Mammary epithelial cell (primary cell): ENCODE results near the gene TSPAN18.

Experiments
- EZH2 ChIP-seq: IDR thresholded peaks from 2 replicates; pipeline ENCODE4 v1.6.1; 2012; ENCODE audit warnings: low read length, inconsistent platforms, borderline replicate concordance
- TF ChIP-seq, protein P1 (sequence below), 2 donors: IDR thresholded peaks in 1 of 2; conservative IDR thresholded peaks in 1 of 2; 2 replicates each; pipeline ENCODE4 v1.5.1; 2011 to 2012; ENCODE audit warnings: inconsistent platforms in 2 of 2, low read length in 2 of 2, mild to moderate bottlenecking in 2 of 2, control low read depth in 1 of 2, low read depth in 1 of 2; ENCODE audit not compliant: insufficient read depth in 1 of 2; ENCODE audit errors: extremely low read depth in 1 of 2

DNA sequence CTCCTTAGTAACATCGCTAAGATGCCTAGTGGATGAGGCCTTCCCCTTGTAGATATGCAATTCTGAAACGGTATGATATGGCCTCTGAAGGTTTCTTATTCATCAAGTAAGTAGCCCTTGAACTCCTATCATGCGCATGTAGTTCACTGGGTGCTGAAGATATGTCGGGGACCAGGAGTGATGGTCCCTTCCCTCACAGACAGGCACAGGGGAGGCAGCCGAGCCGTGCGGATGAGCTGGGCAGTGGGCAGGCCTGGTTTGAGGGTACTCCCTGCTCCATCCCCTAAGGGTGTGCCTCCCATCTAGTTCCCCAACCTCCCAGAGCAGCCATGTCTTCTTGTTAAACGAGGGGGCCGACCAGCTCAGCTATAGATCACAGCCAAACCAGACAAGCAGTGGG is 183.8 kb downstream of the TSPAN18 start:
- TF ChIP-seq, protein P1, sequence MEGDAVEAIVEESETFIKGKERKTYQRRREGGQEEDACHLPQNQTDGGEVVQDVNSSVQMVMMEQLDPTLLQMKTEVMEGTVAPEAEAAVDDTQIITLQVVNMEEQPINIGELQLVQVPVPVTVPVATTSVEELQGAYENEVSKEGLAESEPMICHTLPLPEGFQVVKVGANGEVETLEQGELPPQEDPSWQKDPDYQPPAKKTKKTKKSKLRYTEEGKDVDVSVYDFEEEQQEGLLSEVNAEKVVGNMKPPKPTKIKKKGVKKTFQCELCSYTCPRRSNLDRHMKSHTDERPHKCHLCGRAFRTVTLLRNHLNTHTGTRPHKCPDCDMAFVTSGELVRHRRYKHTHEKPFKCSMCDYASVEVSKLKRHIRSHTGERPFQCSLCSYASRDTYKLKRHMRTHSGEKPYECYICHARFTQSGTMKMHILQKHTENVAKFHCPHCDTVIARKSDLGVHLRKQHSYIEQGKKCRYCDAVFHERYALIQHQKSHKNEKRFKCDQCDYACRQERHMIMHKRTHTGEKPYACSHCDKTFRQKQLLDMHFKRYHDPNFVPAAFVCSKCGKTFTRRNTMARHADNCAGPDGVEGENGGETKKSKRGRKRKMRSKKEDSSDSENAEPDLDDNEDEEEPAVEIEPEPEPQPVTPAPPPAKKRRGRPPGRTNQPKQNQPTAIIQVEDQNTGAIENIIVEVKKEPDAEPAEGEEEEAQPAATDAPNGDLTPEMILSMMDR (conservative IDR thresholded peaks at IDR 0.05 in 1 of 2, IDR thresholded peaks at IDR 0.05 in 1 of 2; ENCODE audit: extremely low read depth in 1 of 2, insufficient read depth in 1 of 2, low read depth in 1 of 2, low read length in 2 of 2), result no peak
- no peak for TF ChIP-seq EZH2
